ENCODE results near the gene ARSA.

ARSA gene

DNA sequence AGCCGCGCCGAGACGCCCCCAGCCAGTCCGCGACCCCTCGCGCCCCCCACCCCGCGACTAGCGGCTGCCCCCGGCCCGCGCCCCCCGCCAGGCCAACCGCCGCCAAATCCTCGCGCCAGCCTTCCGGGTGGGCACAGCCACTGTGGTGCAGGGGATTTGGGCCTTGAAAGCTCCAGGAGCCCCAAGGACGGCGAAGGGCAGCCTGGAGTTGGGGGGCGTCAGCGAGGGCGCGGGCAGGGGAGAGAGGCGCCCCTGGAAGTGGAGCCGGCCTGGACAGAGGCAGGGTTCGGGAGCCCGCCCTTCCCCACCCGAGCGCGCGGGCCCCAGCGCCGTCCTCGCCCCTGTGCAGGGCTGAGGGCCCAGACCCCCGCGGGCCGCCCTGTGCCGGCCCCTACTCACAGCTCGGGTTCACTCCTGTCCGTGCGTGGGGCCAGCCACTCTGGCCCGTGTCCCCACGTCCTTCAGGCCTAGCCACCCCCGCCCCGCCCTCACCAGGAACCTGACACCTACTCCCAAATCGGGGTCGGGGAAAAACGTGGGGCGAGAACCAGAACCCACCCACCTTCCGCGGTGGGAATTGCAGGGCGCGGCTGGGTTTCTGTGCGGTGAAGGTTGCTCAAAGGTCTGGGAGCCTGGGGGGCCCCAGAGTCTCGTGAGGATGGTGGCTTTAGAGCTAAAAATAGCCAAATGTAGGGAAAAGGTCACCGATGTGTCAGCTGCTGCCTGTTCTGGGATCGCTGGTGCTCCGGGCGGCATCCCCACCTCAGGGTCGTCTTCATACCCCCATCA is 49.8 kb downstream of the ARSA start, which contains the start of gene CPT1B:
Gene CPT1B (minus strand): TSS at position 441 of the 789 bp plus-strand sequence. CDS start 512 bp downstream, outside the sequence.
- DNase-seq, result no peak

DNA sequence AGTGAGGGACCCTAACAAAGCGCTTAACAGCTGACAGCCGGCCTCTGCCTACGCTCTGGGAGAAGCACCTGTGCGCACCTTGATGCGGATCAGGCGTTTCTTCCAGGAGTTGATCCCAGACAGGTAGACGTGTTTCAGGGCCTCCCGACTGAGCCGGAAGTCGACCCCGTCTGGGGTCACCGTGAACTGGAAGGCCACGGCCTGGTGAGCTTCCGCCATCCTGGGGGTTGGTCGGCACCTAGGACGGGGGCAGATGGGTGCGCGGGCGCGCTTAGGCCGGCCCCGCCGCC is 50.3 kb downstream of the ARSA start:
- DNase-seq, result no peak

DNA sequence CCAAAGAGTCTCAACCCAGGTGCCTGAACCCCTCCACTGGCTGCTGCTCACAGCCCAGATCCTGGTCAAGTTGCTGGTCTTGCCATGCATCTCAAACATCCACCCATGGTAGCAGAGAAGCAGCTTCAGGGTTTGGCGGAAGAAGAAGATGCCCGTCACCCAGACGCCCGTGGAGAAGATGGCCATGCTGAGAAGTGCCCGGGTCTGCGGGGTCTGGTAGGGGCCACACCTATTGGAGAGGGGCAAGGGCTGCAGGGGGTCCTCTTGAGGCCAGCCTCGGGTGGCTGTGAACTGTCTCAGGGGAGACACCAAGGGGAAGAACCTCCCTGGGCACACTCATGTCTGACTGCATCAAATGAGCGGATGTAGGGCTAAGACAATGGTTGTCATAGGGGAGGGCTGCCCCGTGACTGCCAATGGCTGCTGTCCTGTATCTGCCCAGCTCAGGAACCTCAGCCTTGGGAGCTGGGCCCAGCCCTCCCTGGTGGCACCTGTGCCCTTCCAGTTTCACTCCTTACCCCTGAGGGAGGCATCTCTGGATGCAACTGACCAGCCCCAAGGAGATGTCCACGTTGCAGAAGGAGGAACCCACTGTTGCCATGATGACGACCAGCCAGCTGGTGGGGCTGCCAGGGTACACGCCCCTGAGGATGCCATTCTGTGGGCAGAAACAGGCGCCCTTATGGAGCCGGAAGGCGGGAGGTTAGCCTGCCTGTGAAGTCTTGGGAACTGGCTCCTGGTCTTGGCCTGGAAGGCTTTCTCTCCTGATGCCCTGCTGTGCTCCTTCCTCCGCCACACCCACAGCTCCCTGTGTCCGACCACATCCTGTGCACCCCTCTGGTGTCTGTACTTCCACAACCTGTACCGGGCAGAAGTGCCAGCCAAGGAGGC is 50.9 kb downstream of the ARSA start:
- no peak for DNase-seq

DNA sequence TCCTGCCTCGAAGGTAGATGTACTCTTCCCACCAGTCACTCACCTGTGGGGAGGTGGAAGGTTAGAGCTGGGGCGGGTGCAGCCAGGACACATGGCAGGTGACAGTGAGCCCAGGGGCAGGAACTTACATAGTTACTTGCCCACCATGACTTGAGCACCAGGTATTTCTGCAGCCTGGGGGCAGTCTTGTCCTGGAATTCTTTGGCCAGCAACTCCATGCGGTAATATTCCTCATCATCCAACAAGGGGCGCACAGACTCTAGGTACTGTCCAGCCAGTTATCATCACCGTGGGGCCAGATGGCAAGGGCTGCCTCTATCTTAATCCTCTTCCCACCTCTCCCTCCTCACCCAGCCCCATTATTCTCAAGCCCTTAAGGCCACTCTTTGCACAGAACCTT is 51.9 kb downstream of the ARSA start:
- DNase-seq, result no peak

DNA sequence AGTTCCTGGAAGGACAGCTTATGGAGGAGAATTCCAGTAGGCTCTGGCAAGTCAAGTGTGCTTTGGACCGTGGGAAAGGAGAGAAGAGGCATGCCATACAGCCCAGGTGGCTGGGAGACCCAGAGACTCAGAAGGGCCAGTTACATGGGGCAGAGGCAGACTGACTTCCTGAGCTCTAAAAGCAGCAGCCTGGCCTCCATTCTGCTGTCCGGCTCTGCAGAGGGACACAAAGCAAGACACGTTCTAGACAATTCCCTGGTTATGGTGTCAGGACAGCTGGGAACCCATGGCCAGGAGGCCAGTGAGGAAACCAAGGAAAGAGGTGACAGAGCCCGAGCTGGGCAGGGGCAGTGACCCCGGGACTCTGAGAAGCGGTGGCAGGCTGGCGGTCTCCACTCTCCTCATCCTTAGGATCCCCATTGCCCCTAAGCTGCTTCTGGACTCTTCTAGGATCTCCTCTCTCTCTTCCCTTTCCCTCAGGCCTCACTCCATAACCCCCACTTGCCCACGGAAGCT is 52.5 kb downstream of the ARSA start:
- DNase-seq, result no peak
